HG03342 (cell line): ENCODE measurements around the gene KHDC1L.
A peak's percentile ranks its signal among the peaks of the same experiment; 100 is the strongest.
"Not testable (repeated sequence)": the region's sequence is repeated elsewhere in the genome, so short reads cannot be mapped to it uniquely, and the experiment has no call there.

Experiments used
- ATAC-seq: cut with Tn5 transposase; IDR thresholded peaks from one replicate; pipeline ENCODE4 v1.9.1; 2021; ENCODE audit warnings: mild to moderate bottlenecking, moderate library complexity; ENCODE audit not compliant: unreplicated experiment

The KHDC1L gene

GRCh38 chr6:73207221-73207837, 18.0 kb downstream of the KHDC1L start:
- no peak for ATAC-seq

DNA sequence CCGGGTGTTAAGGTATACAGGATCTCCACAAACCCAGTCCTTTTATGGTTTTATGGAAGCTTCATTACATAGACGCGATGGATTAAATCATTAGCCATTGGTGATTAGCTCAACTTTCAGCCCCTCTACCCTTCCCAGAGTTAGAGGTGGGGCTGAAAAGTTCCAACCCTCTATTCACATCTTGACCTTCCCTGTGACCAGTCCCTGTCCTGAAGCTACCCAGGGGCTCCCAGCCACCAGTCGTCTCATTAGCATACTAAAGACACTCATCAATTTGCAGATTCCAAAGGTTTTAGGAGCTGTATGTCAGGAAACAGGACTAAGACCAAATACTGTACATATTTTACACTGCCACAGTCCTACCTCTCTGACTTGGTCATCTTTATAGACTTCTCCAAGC, 21.0 kb downstream of the KHDC1L start:
- no peak for ATAC-seq

GRCh38 chr6:73203098-73203497, 22.2 kb downstream of the KHDC1L start:
- no peak for ATAC-seq

DNA sequence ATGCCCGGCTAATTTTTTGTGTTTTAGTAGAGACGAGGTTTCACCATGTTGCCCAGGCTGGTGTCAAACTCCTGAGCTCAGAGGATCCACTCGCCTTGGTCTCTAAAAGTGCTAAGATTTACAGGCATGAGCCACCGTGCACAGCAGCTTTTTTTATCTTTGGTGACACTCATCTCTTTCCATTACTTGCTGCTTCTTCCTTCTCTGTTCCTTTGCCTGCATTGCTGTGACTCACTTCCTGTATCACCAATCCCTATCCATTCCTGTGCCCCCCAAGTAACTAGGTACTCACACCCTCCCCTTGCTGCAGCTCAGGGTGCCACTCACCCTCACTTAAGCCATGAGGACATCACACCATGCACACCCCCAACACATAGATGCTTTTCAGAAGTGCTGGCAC, 24.6 kb downstream of the KHDC1L start:
- no peak for ATAC-seq

GRCh38 chr6:73200247-73200646, 25.0 kb downstream of the KHDC1L start:
- ATAC-seq = no peak

DNA sequence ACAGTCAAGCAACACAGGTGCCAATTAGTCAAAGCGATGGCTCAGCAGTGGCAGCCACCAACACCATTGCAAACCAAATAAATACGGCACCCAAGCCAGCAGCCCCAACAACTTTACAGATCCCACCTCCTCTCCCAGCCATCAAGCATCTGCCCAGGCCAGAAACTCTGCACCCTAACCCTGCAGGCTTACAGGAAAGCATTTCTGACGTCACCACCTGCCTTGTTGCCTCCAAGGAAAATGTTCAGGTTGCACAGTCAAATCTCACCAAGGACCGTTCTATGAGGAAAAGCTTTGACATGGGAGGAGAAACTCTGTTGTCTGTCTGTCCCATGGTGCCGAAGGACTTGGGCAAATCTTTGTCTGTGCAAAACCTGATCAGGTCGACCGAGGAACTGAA, 30.6 kb downstream of the KHDC1L start:
- ATAC-seq = no peak

DNA sequence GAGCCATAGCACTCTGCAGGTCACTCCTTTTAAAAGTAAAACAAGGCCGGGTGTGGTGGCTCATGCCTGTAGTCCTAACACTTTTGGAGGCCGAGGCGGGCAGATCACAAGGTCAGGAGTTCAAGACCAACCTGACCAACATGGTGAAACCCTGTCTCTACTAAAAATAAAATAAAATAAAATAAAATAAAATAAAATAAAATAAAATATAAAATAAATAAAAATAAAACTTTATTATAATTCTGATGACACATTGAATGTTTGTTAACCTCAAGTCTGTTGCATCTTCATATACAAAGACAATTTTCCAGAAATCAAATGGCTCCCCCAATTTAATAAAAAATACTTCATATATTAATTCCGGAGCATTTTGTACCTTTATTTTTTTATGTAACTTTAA, 32.0 kb downstream of the KHDC1L start:
- ATAC-seq = not testable (repeated sequence)

- no peak for ATAC-seq
Measured at GRCh38 chr6:73182021-73182607, 43.2 kb downstream of the KHDC1L start.

- ATAC-seq = peak; percentile 83
Measured at GRCh38 chr6:73180763-73181619, 44.3 kb downstream of the KHDC1L start.

DNA sequence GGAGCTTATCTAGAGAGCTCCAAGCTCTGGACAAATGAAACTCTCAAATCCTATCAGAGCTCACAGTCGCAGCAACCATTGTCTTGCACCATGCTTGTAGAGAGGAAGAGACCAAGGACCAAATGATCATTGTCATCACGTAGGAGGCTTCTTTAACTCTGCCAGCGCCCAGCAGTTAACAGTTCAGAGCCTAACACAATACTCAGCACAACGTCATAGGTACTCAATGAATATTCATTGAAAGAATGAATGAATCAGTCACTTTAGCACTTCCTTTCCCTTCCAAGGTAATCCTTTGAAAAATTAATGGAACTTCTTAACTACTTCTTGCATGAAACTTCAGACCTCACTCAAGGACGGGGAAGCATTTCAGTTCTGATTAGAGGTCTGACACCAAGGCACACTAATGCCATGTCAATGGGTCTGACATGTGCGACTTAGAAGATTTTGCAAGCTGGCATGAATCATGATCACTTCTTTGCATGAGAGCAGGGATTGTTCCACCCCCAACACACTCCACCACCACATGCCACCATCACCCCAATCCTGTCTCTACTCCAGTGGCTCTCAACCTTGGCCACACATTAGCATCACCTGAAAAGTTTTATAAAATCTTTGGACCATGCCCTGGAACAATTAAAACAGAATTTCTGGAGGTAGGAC, 45.1 kb downstream of the KHDC1L start:
- no peak for ATAC-seq

DNA sequence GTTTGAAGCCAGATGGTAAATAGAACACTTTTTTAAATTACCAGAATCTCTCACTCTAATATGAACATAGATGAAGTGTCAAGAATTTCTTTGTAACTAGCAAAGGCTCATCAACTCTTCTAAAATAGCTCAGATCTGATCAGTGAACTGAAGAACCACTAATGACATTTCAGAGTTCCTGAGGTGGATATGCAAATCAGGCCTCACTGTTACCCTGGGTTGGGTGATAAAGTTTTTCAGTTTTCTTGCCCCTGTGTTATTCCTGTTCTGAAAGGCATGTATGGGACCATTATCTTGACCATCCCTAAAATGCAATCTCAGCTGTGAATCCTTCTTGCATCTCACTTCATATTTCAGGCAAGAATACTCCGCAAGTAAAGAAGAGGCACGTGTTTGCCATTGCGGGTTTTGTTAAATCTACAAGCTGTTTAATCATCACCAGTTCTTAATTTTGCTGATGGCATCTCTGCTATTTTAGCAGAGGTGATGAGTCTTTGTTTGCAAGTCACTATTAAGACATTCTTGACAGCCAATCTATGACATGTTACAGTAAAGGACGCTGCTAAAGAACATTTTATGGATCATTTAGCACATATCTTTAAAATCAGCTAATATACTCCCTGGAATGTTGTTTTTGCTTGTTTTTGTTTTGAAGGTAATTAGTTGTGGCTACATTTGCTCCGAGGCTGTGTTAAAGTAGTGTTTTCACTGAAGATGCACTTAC, 47.9 kb downstream of the KHDC1L start:
- peak; percentile 59 for ATAC-seq

DNA sequence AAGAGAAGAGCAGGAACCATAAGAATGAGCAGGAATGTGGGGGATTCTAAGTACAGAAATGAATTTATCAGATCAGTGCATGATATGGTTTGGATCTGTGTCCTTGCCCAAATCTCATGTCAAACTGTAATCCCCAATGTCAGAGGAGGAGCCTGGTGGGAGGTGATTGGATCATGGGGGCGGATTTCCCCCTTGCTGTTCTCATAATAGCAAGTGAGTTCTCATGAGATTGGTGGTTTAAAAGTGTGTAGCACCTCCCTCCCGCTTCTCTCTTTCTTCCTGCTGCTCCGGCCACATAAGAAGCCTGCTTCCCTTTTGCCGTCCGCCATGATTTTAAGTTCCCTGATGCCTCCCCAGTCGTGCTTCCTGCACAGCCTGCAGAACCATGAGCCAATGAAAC, 49.2 kb downstream of the KHDC1L start:
- no peak for ATAC-seq

DNA sequence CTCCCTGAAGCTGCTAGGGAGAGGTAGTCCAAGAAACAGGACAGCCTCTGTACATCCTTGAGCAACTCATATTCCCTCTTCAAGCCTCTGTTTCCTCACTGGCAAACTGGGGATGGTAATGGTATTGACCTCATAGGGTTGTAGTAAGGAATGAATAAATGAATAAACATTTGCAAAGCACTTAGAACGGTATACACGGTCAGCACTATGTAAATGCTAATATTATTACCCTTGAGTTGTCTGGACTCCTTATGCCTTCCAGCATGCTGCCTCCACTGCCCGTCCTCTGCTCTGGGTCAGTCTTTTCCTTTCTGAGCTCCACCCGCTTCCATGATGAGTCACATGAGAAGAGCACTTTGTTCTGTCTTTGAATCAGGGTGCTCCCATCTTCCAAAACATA, 50.6 kb downstream of the KHDC1L start:
- ATAC-seq = no peak
